Vagina (tissue), 2 donors: Measurements from ENCODE around the gene SPACA9. TPM values are rescaled to one million over a fixed set of nuclear protein-coding genes. Genes with fewer than 3 reads are reported as not detected.
A peak's percentile ranks its signal among the peaks of the same experiment; 100 is the strongest.

Source experiments
- DNase-seq, 2 donors: peaks; one replicate each; pipeline ENCODE4 v3.0.0-alpha.2; 2017; ENCODE audit errors: extremely low spot score in 2 of 2
- H3K27ac ChIP-seq: fragments of 200-600 bp; sonication (generic); one replicate; pipeline ENCODE4 v1.5.1; 2019
- H3K27me3 ChIP-seq: fragments of 200-600 bp; sonication (generic); one replicate; pipeline ENCODE4 v1.5.1; 2019
- H3K36me3 ChIP-seq, 2 donors: fragments of 200-600 bp; sonication (generic); one replicate each; pipeline ENCODE4 v1.5.1; 2017 to 2019
- H3K4me1 ChIP-seq: fragments of 200-600 bp; sonication (generic); one replicate; pipeline ENCODE4 v1.5.1; 2019
- H3K4me3 ChIP-seq, 2 donors: fragments of 200-600 bp; sonication (generic); 1 replicate in 1 of 2; 2 replicates in 1 of 2; pipeline ENCODE4 v1.5.1; 2016 to 2019
- H3K9me3 ChIP-seq: fragments of 200-600 bp; sonication (generic); one replicate; pipeline ENCODE4 v1.5.1; 2019
- CTCF ChIP-seq, 3 experiments: fragments of 450-650 bp in 2 of 3; fragments of 200-600 bp in 1 of 3; sonication (generic) in 1 of 3; IDR thresholded peaks; one replicate each; pipeline ENCODE4 v1.5.1; 2017 to 2019; ENCODE audit warnings: antibody characterized with exemption in 3 of 3, mild to moderate bottlenecking in 2 of 3, moderate library complexity in 2 of 3
- POLR2A ChIP-seq, 2 donors: fragments of 450-650 bp; IDR thresholded peaks; one replicate each; pipeline ENCODE4 v1.6.1; 2017; ENCODE audit warnings: antibody characterized with exemption in 2 of 2, mild to moderate bottlenecking in 2 of 2, moderate library complexity in 2 of 2
- POLR2AphosphoS5 ChIP-seq, 2 donors: sonication (generic); formaldehyde crosslinking; IDR thresholded peaks; one replicate each; pipeline ENCODE4 v1.9.0; 2017; ENCODE audit warnings: antibody characterized with exemption in 2 of 2, mild to moderate bottlenecking in 2 of 2, low read depth in 1 of 2; ENCODE audit not compliant: insufficient read depth in 1 of 2
- intact Hi-C: fragments of 100-400 bp; cut with DNase I; formaldehyde crosslinking; loops from one replicate; pipeline ENCODE4 v1.15.1; 2023
- total RNA-seq: library from RNA; depleted of rRNA; stranded (reverse); fragments of >200 nt; gene quantifications from one replicate; pipeline ENCODE4 v1.2.3, GENCODE V29; 2016

Gene SPACA9
- total RNA-seq, 1 donor from 2014 or later: 2.7 TPM

GRCh38 chr9:132855904-132856303, 22.8 kb upstream of the SPACA9 start:
- H3K4me3 ChIP-seq: no peak overlapping the region
- no peak for DNase-seq
- peaks cover 12% of the 10 kb centered on the region for H3K4me1 ChIP-seq
- H3K9me3 ChIP-seq: no peaks in the 10 kb centered on the region
- no peak for TF ChIP-seq POLR2A (IDR thresholded peaks at IDR 0.05)
- TF ChIP-seq POLR2AphosphoS5 (IDR thresholded peaks at IDR 0.05; ENCODE audit: insufficient read depth in 1 of 2, low read depth in 1 of 2): no peak
- no peak for TF ChIP-seq CTCF (IDR thresholded peaks at IDR 0.05)
- H3K27me3 ChIP-seq: no peaks in the 10 kb centered on the region
- H3K36me3 ChIP-seq: no peaks in the 10 kb centered on the region
- no peak overlapping the region for H3K27ac ChIP-seq
- intact Hi-C loops: no loop called here

GRCh38 chr9:132857031-132857430, 21.7 kb upstream of the SPACA9 start:
- Histone ChIP-seq H3K27me3 (no peaks in the 10 kb centered on the region), H3K27ac (peak overlapping the region; percentile 60), H3K9me3 (no peaks in the 10 kb centered on the region), H3K36me3 (no peaks in the 10 kb centered on the region), H3K4me3 (peak overlapping the region in 1 of 2 donors; percentile 21), H3K4me1 (peaks cover 12% of the 10 kb centered on the region)
- intact Hi-C loops: no loop called here
- TF ChIP-seq POLR2AphosphoS5 (IDR thresholded peaks at IDR 0.05; ENCODE audit: insufficient read depth in 1 of 2, low read depth in 1 of 2) (no peak), POLR2A (IDR thresholded peaks at IDR 0.05) (no peak), CTCF (IDR thresholded peaks at IDR 0.05) (no peak)
- peak in 1 of 2 donors; percentile 92 for DNase-seq

GRCh38 chr9:132857616-132858342, 20.9 kb upstream of the SPACA9 start:
- H3K4me3 ChIP-seq: peak overlapping the region in 1 of 2 donors; percentile 21
- TF ChIP-seq POLR2AphosphoS5 (IDR thresholded peaks at IDR 0.05; ENCODE audit: insufficient read depth in 1 of 2, low read depth in 1 of 2) (no peak), CTCF (IDR thresholded peaks at IDR 0.05) (no peak)
- H3K36me3 ChIP-seq: no peaks in the 10 kb centered on the region
- no peaks in the 10 kb centered on the region for H3K9me3 ChIP-seq
- H3K4me1 ChIP-seq: peaks cover 12% of the 10 kb centered on the region
- no peaks in the 10 kb centered on the region for H3K27me3 ChIP-seq
- H3K27ac ChIP-seq: peak overlapping the region; percentile 60
- no peak for DNase-seq
- intact Hi-C loops: no loop called here

- no peaks in the 10 kb centered on the region for H3K27me3 ChIP-seq
- H3K9me3 ChIP-seq: no peaks in the 10 kb centered on the region
- TF ChIP-seq POLR2AphosphoS5 (IDR thresholded peaks at IDR 0.05; ENCODE audit: insufficient read depth in 1 of 2, low read depth in 1 of 2) (no peak), POLR2A (IDR thresholded peaks at IDR 0.05) (no peak), CTCF (IDR thresholded peaks at IDR 0.05) (no peak)
- H3K4me3 ChIP-seq: no peak overlapping the region
- intact Hi-C loops: no loop called here
- H3K36me3 ChIP-seq: no peaks in the 10 kb centered on the region
- H3K4me1 ChIP-seq: peaks cover 12% of the 10 kb centered on the region
- DNase-seq: no peak
- no peak overlapping the region for H3K27ac ChIP-seq
Measured at GRCh38 chr9:132858751-132859150, 19.9 kb upstream of the SPACA9 start.

GRCh38 chr9:132861666-132862065, 17.0 kb upstream of the SPACA9 start:
- peaks cover 12% of the 10 kb centered on the region for H3K4me1 ChIP-seq
- H3K36me3 ChIP-seq: no peaks in the 10 kb centered on the region
- H3K27ac ChIP-seq: no peak overlapping the region
- intact Hi-C loops: no loop called here
- TF ChIP-seq POLR2AphosphoS5 (IDR thresholded peaks at IDR 0.05; ENCODE audit: insufficient read depth in 1 of 2, low read depth in 1 of 2) (no peak), CTCF (IDR thresholded peaks at IDR 0.05) (no peak), POLR2A (IDR thresholded peaks at IDR 0.05) (no peak)
- no peak for DNase-seq
- H3K4me3 ChIP-seq: no peak overlapping the region
- no peaks in the 10 kb centered on the region for H3K27me3 ChIP-seq
- no peaks in the 10 kb centered on the region for H3K9me3 ChIP-seq
